MM.1S (cell line): ENCODE data around the gene IMMP2L.

Source experiments
- DNase-seq: peaks from one replicate; pipeline ENCODE4 v3.0.0-alpha.2; 2015
- H2AFZ ChIP-seq: fragments of 300-600 bp; sonication (generic); 2 replicates; pipeline ENCODE4 v1.6.0; 2016; ENCODE audit warnings: antibody characterized with exemption, low read length
- H3F3A ChIP-seq: fragments of 300-600 bp; sonication (generic); 2 replicates; pipeline ENCODE4 v1.6.1; 2016; ENCODE audit warnings: mild to moderate bottlenecking, antibody characterized with exemption, low read length, moderate library complexity, mixed read lengths; ENCODE audit not compliant: insufficient read depth
- H3K27ac ChIP-seq: fragments of 300-600 bp; sonication (generic); 2 replicates; pipeline ENCODE4 v1.5.1; 2016; ENCODE audit warnings: mild to moderate bottlenecking, low read length
- H3K27me3 ChIP-seq: fragments of 300-600 bp; sonication (generic); replicated peaks from 2 replicates; pipeline ENCODE4 v1.6.0; 2016; ENCODE audit warnings: low read length; ENCODE audit not compliant: insufficient read depth
- H3K36me3 ChIP-seq: fragments of 300-600 bp; sonication (generic); replicated peaks from 2 replicates; pipeline ENCODE4 v1.6.1; 2016; ENCODE audit warnings: mild to moderate bottlenecking, low read length, mixed read lengths; ENCODE audit not compliant: insufficient read depth
- H3K4me1 ChIP-seq: fragments of 300-600 bp; sonication (generic); 2 replicates; pipeline ENCODE4 v1.6.1; 2016; ENCODE audit warnings: low read length, mixed read lengths
- H3K4me2 ChIP-seq: fragments of 300-600 bp; sonication (generic); 2 replicates; pipeline ENCODE4 v1.6.0; 2016; ENCODE audit warnings: low read depth, low read length
- H3K4me3 ChIP-seq: fragments of 300-600 bp; sonication (generic); 2 replicates; pipeline ENCODE4 v1.5.1; 2016; ENCODE audit warnings: low read length, mixed read lengths
- H3K79me2 ChIP-seq: fragments of 300-600 bp; sonication (generic); 2 replicates; pipeline ENCODE4 v1.6.1; 2016; ENCODE audit warnings: mixed run types, low read length, mixed read lengths
- H3K9ac ChIP-seq: fragments of 300-600 bp; sonication (generic); 2 replicates; pipeline ENCODE4 v1.6.1; 2016; ENCODE audit warnings: low read length, mixed read lengths
- H3K9me2 ChIP-seq: fragments of 300-600 bp; sonication (generic); replicated peaks from 2 replicates; pipeline ENCODE4 v1.6.1; 2016; ENCODE audit warnings: mild to moderate bottlenecking, low read length, mixed read lengths; ENCODE audit not compliant: insufficient read depth
- H3K9me3 ChIP-seq: fragments of 300-600 bp; sonication (generic); replicated peaks from 2 replicates; pipeline ENCODE4 v1.6.1; 2016; ENCODE audit warnings: mild to moderate bottlenecking, low read length, mixed read lengths; ENCODE audit not compliant: insufficient read depth
- H4K20me1 ChIP-seq: fragments of 300-600 bp; sonication (generic); 2 replicates; pipeline ENCODE4 v1.6.1; 2016; ENCODE audit warnings: mild to moderate bottlenecking, low read length, moderate library complexity, mixed read lengths; ENCODE audit not compliant: insufficient read depth
- EZH2 ChIP-seq: fragments of 300-600 bp; sonication (generic); optimal IDR thresholded peaks from 2 replicates; pipeline ENCODE3; 2017; ENCODE audit warnings: low read depth, mild to moderate bottlenecking, antibody characterized with exemption, low read length, mixed read lengths
- EZH2phosphoT487 ChIP-seq: fragments of 300-600 bp; sonication (generic); IDR thresholded peaks from 2 replicates; pipeline ENCODE4 v1.6.1; 2018; ENCODE audit warnings: antibody characterized with exemption, low read length
- TF ChIP-seq, protein P1 (sequence below): fragments of 300-600 bp; sonication (generic); IDR thresholded peaks from 2 replicates; pipeline ENCODE4 v1.5.1; 2016; ENCODE audit warnings: antibody characterized with exemption, low read length, mixed read lengths

IMMP2L gene

GRCh38 chr7:111103678-111104274, 458.5 kb downstream of the IMMP2L start:
- H3K4me1 ChIP-seq: peaks cover 9% of the 10 kb centered on the region
- H3K27me3 ChIP-seq: no peaks in the 10 kb centered on the region
- H3K79me2 ChIP-seq: no peaks in the 10 kb centered on the region
- no peak for DNase-seq
- no peak overlapping the region for H3K4me3 ChIP-seq
- H3K27ac ChIP-seq: no peak overlapping the region
- H3F3A ChIP-seq: no peaks in the 10 kb centered on the region
- no peaks in the 10 kb centered on the region for H4K20me1 ChIP-seq
- H3K4me2 ChIP-seq: peak overlapping the region; percentile 1; the same call in 1 of the 2 replicates
- 0 out of 2 replicates have a peak overlapping the region, but pooled peaks have one; percentile 13 for H2AFZ ChIP-seq
- no peak overlapping the region for H3K9ac ChIP-seq
- H3K9me3 ChIP-seq: no peaks in the 10 kb centered on the region
- no peaks in the 10 kb centered on the region for H3K36me3 ChIP-seq
- H3K9me2 ChIP-seq: no peaks in the 10 kb centered on the region
- no peak for TF ChIP-seq EZH2phosphoT487
- TF ChIP-seq, protein P1, sequence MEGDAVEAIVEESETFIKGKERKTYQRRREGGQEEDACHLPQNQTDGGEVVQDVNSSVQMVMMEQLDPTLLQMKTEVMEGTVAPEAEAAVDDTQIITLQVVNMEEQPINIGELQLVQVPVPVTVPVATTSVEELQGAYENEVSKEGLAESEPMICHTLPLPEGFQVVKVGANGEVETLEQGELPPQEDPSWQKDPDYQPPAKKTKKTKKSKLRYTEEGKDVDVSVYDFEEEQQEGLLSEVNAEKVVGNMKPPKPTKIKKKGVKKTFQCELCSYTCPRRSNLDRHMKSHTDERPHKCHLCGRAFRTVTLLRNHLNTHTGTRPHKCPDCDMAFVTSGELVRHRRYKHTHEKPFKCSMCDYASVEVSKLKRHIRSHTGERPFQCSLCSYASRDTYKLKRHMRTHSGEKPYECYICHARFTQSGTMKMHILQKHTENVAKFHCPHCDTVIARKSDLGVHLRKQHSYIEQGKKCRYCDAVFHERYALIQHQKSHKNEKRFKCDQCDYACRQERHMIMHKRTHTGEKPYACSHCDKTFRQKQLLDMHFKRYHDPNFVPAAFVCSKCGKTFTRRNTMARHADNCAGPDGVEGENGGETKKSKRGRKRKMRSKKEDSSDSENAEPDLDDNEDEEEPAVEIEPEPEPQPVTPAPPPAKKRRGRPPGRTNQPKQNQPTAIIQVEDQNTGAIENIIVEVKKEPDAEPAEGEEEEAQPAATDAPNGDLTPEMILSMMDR: no peak
- no peak for TF ChIP-seq EZH2

DNA sequence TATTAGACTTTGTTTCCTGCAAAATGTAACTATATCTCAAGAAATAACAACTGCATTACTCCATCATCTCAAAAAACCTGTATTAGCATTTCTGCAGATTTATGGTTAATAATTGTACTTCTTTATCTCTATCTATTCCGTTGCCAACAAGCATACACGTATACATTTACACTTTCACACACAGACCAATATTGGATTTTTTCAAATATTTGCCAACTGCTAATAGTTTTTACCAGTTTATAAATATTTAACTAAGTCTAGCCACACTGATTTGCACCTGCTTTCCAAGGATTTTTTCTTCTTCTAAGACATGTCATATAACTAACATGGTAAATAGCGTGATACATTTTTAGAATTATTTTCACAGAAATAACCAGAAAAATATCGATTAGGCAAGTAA, 459.2 kb downstream of the IMMP2L start:
- Histone ChIP-seq H3K9me3 (no peaks in the 10 kb centered on the region), H3K27me3 (no peaks in the 10 kb centered on the region), H3F3A (no peaks in the 10 kb centered on the region), H3K9ac (no peak overlapping the region), H3K36me3 (no peaks in the 10 kb centered on the region), H4K20me1 (no peaks in the 10 kb centered on the region), H3K4me3 (no peak overlapping the region), H2AFZ (no peak overlapping the region), H3K4me1 (peaks cover 14% of the 10 kb centered on the region), H3K27ac (no peak overlapping the region), H3K9me2 (no peaks in the 10 kb centered on the region), H3K4me2 (no peak overlapping the region), H3K79me2 (no peaks in the 10 kb centered on the region)
- DNase-seq: no peak
- TF ChIP-seq EZH2 (no peak), EZH2phosphoT487 (no peak)
- TF ChIP-seq, protein P1: no peak

GRCh38 chr7:111101856-111102646, 460.2 kb downstream of the IMMP2L start:
- Histone ChIP-seq H3K27me3 (no peaks in the 10 kb centered on the region), H3K9me3 (no peaks in the 10 kb centered on the region), H4K20me1 (no peaks in the 10 kb centered on the region), H2AFZ (no peak overlapping the region), H3K79me2 (no peaks in the 10 kb centered on the region), H3K9ac (no peak overlapping the region), H3K4me2 (no peak overlapping the region), H3F3A (no peaks in the 10 kb centered on the region), H3K36me3 (no peaks in the 10 kb centered on the region), H3K27ac (no peak overlapping the region), H3K4me3 (no peak overlapping the region), H3K4me1 (peaks cover 18% of the 10 kb centered on the region), H3K9me2 (no peaks in the 10 kb centered on the region)
- DNase-seq: no peak
- TF ChIP-seq EZH2: no peak
- TF ChIP-seq, protein P1: no peak
